GM21619 (cell line): ENCODE measurements around the gene UQCC5.

Experiments
- ATAC-seq: cut with Tn5 transposase; IDR thresholded peaks from one replicate; pipeline ENCODE4 v1.9.1; 2021; ENCODE audit not compliant: unreplicated experiment

UQCC5 gene

DNA sequence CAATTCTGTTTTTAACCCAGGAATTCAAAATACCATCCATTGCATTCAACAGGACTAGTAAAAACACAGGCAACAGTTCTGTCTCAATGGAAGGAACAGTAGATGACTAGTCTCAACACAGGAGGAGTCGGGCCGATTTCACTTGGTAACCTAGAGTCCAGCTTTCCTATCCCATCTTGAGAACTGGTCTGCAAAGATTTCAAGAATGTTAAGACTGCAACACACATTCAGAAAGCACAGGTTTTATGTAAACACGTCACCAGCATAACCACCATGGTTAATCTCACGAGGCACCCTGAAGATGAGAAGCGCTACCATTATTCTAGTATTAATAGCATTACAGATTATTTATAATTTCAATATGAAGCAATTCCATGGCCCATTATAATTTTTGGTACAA, 22.0 kb downstream of the UQCC5 start:
- ATAC-seq = no peak

DNA sequence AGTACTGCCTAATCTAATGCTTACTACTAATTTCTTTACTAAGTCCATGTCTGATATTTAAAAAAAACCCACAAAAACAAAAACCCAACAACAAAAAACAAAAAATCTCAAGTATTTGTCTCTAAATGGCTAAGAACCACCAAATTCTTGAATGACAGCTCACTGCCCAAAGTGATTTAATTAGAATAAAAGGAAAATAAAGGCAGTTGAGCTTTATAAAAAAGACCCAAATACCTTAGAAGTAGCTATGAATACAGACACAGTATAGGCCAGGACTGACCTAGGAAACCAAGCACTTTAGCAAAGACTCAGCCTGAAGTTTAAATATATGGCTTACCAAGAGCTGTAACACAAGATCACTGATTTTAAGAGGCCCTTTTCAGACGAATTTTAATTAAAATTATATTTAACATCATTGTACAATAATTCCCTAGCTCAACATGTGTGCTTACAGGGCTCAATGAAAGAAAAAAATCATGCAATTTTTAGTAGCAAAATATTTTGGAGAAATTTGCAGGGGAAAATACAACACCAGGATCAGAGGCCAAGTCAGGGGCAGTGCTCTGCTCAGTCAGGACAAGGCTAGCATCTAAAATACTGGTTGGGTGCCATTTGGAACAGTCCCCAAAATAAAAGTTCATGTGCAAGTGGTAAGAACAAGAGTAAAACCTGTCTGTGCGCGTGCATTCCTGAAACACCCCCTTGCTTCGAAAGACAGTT, 24.8 kb downstream of the UQCC5 start:
- ATAC-seq = no peak

DNA sequence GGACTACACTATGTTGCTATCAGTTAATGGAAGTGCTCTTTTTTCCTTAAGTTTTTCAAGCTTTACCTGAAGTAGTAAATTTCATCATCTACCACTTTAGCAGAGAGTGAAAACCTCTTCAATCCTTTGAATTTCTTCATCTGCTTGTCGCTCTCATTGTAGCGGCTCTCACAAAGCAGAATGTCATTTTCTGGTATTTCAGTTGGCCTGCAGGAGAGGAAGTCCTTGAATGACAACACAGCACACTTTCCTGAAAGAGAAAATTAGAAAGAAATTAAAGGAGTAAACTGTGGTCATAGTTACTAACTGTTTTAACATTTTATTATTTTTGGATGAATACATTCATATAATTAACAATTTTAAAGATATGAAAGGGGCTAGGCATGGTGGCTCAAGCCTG, 27.6 kb downstream of the UQCC5 start:
- ATAC-seq = no peak

DNA sequence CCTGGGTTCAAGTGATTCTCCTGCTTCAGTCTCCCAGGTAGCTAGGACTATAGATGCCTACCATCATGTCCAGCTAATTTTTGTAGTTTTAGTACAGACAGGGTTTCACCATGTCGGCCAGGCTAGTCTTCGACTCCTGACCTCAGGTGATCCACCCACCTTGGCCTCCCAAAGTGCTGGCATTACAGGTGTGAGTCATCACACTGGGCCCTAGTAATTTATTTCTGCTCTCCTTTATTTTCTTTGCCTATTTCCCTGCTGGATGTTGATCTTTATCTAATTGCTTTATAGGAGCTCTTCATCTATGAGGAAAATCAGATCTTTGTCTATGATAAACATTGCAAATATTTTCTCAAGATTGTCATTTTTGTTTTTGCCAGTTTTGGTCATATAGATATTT, 31.7 kb downstream of the UQCC5 start:
- ATAC-seq = no peak

DNA sequence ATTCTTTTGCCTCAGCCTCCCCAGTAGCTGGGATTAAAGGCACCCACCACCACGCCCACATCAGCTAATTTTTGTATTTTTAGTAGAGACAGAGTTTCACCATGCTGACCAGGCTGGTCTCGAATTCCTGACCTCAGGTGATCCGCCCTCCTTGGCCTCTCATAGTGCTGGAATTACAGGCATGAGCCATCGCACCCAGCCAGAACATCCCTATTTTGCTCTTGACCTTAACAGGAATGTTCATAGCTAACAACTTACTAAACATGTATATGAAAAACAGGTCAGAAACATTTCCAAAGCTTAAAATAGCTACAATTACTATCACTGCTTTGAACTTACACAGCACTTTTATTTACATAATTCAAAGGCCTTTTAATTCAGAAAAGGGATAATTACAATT, 33.7 kb downstream of the UQCC5 start:
- ATAC-seq = no peak

DNA sequence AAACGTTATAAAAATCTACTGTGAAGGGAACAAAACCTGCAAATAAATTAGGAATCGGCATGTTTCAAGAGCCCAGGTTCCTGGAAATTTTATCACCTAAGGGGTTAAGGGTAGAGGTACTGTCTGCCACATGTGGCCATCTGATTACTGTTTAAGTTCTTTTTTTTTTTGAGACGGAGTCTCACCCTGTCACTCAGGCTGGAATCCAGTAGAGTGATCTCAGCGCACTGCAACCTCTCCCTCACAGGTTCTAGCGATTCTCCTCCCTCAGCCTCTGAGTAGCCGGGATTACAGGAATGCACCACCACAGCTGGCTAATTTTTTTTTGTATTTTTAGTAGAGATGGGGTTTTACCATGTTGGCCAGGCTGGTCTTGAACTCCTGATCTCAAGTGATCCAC, 35.8 kb downstream of the UQCC5 start:
- no peak for ATAC-seq

DNA sequence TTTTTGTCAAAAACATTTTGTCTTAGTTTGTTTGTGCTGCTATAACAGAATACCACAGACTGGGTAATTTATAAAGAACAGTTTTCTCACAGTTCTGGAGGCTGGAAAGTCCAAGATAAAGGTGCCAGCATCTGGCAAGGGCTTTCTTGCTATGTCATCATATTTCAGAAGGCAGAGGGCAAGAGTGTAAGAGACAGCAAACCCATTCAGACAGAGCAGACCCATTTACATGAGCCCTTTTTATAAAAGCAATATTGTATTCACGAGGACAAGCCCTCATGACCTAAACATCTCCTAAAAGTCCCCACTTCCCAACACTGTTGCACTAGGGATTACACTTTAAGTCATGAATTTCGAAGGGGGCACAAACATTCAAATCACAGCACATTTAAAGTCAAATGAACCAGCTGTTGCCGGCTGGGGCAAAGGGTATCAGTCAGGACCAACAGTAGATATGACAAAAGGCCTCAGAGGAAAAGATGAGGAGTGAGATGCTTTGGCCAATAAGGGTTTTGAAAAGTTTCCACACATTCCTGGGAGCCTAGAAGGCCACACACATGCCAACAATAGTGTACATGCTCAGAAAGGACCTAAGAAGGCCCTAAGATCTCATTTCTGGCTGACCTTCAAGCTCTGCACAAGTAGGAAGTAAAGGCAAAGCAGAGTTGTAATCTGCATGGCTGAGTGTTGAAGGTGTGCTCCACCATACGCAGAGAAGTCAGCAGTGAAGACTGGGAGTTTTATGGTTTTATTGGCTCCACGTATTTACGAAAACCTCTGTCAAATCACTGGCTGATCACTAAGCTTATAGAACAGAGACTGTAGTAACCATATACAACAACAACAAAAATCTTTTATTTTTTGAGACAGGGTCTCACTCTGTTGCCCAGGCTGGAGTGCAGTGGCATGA, 37.9 kb downstream of the UQCC5 start:
- no peak for ATAC-seq
